ENCODE data around the gene ZNF621.

- TF ChIP-seq PRDM10 (tag by site-specific recombination; IDR thresholded peaks at IDR 0.05) (no peak), RBAK (tag by site-specific recombination; IDR thresholded peaks at IDR 0.05) (no peak), CTCF (tag by site-specific recombination; IDR thresholded peaks at IDR 0.05) (no peak), ZNF785 (tag by site-specific recombination; IDR thresholded peaks at IDR 0.05) (no peak), ZNF777 (tag by site-specific recombination; IDR thresholded peaks at IDR 0.05; ENCODE audit: borderline replicate concordance) (no peak)
These were observed 58.9 kb downstream of the ZNF621 start for GRCh38 chr3:40583691-40584090.
